Measurements from ENCODE around the gene ATXN3L. TPM values are rescaled to one million over a fixed set of nuclear protein-coding genes. Genes with fewer than 3 reads are reported as not detected.

ATXN3L gene
- total RNA-seq, 1 experiment from 2014 or later, result not detected

DNA sequence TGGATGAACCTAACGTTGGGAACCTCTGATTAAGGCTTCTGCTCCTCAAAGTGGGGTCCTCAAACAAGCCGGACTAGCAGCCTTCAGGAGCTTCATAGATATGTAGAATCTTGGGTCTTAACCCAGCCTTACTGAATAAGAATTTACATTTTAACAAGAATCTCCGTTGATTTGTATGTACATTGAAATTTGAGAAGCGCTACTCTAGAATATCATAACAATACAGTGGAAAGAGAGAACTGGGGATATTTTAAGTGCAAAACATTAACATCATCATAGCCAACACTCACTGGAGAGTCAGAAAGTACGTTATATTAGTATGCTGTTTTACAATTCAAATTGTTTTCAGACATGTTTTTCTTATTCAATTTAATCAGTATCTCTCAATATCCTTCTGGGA lies 31.2 kb downstream of the ATXN3L start:
- Histone ChIP-seq H3F3A (ENCODE audit: low read length, unreplicated experiment) (no peaks in the 10 kb centered on the region), H2AFZ (ENCODE audit: low read length) (no peak overlapping the region), H3K4me3 (ENCODE audit: low read length) (no peak overlapping the region), H3K4me2 (ENCODE audit: low read length) (no peak overlapping the region), H3K9ac (ENCODE audit: low read length) (no peak overlapping the region), H3K9me2 (replicated peaks; ENCODE audit: low read length) (no peaks in the 10 kb centered on the region), H3K36me3 (ENCODE audit: low read depth, low read length) (no peaks in the 10 kb centered on the region), H3K27me3 (ENCODE audit: low read length) (no peaks in the 10 kb centered on the region), H3K9me3 (ENCODE audit: low read length) (no peaks in the 10 kb centered on the region), H3K27ac (ENCODE audit: low read length) (no peak overlapping the region), H3K79me2 (ENCODE audit: low read length) (no peaks in the 10 kb centered on the region), H3K4me1 (ENCODE audit: insufficient read depth, low read length) (peaks cover 8% of the 10 kb centered on the region; the same call in 1 of the 2 replicates), H4K20me1 (ENCODE audit: low read length) (no peaks in the 10 kb centered on the region)
- TF ChIP-seq EZH2 (IDR thresholded peaks at IDR 0.05; ENCODE audit: low read length, unreplicated experiment) (no peak), CTCF (conservative IDR thresholded peaks at IDR 0.05; ENCODE audit: low read depth, low read length) (no peak), EZH2phosphoT487 (IDR thresholded peaks at IDR 0.05; ENCODE audit: borderline replicate concordance, low read length) (no peak)
- intact Hi-C loops (cut with micrococcal nuclease), result no loop called here
- no peak for DNase-seq
- ChIA-PET POLR2A (ENCODE audit: unreplicated experiment) (no interaction called here), CTCF (no interaction called here)
- BruUV-seq (replicated peaks), result no TSS peak
- no peak for ATAC-seq

DNA sequence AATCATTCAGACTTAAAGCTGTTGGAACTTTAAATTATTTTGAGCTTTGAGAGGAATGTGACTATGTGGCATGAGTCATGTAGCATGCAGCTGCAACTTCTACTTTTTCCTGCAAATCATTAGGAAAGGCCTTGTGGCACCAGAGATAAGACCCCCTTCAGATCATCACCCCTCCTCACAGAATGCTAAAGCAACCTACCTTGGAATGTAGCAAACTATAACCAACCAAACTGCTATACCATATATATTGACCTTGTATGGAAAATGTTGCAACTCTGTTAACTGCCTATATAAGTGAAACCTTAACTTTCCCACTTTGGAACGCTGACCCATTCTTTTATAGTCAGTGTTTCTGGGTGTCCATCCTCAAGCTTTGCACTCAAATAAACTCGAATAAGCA lies 32.0 kb downstream of the ATXN3L start:
- H3K36me3 ChIP-seq (ENCODE audit: low read depth, low read length), result no peaks in the 10 kb centered on the region
- H3K27me3 ChIP-seq (ENCODE audit: low read length), result no peaks in the 10 kb centered on the region
- no peak overlapping the region for H2AFZ ChIP-seq (ENCODE audit: low read length)
- no peaks in the 10 kb centered on the region for H4K20me1 ChIP-seq (ENCODE audit: low read length)
- intact Hi-C loops (cut with micrococcal nuclease), result no loop called here
- H3K4me1 ChIP-seq (ENCODE audit: insufficient read depth, low read length), result peaks cover 8% of the 10 kb centered on the region; the same call in 1 of the 2 replicates
- no peak overlapping the region for H3K4me2 ChIP-seq (ENCODE audit: low read length)
- TF ChIP-seq CTCF (conservative IDR thresholded peaks at IDR 0.05; ENCODE audit: low read depth, low read length) (no peak), EZH2phosphoT487 (IDR thresholded peaks at IDR 0.05; ENCODE audit: borderline replicate concordance, low read length) (no peak), EZH2 (IDR thresholded peaks at IDR 0.05; ENCODE audit: low read length, unreplicated experiment) (no peak)
- no TSS peak for BruUV-seq (replicated peaks)
- no peaks in the 10 kb centered on the region for H3K9me2 ChIP-seq (replicated peaks; ENCODE audit: low read length)
- no peaks in the 10 kb centered on the region for H3F3A ChIP-seq (ENCODE audit: low read length, unreplicated experiment)
- no peaks in the 10 kb centered on the region for H3K9me3 ChIP-seq (ENCODE audit: low read length)
- ATAC-seq, result no peak
- peak; percentile 5 for DNase-seq
- H3K79me2 ChIP-seq (ENCODE audit: low read length), result no peaks in the 10 kb centered on the region
- no peak overlapping the region for H3K4me3 ChIP-seq (ENCODE audit: low read length)
- no peak overlapping the region for H3K9ac ChIP-seq (ENCODE audit: low read length)
- CTCF ChIA-PET, result interaction anchor here (0.7 kb wide), 1 partner anchor 508 kb away, joined by 3 read pairs; no protein-coding TSS in a partner anchor
- no peak overlapping the region for H3K27ac ChIP-seq (ENCODE audit: low read length)
- POLR2A ChIA-PET (ENCODE audit: unreplicated experiment), result interaction anchor here (0.6 kb wide), 2 partner anchors 53 to 66 kb away, joined by 3 to 6 read pairs; no protein-coding TSS in a partner anchor

GRCh38 chrX:13285693-13286092 lies 34.2 kb downstream of the ATXN3L start:
- no peak overlapping the region for H3K4me2 ChIP-seq (ENCODE audit: low read length)
- no peak overlapping the region for H3K27ac ChIP-seq (ENCODE audit: low read length)
- no peaks in the 10 kb centered on the region for H3K79me2 ChIP-seq (ENCODE audit: low read length)
- no peak overlapping the region for H3K9ac ChIP-seq (ENCODE audit: low read length)
- H3K27me3 ChIP-seq (ENCODE audit: low read length), result no peaks in the 10 kb centered on the region
- BruUV-seq (replicated peaks), result no TSS peak
- POLR2A ChIA-PET (ENCODE audit: unreplicated experiment), result no interaction called here
- CTCF ChIA-PET, result no interaction called here
- no peak overlapping the region for H2AFZ ChIP-seq (ENCODE audit: low read length)
- no peaks in the 10 kb centered on the region for H3K9me3 ChIP-seq (ENCODE audit: low read length)
- H3K9me2 ChIP-seq (replicated peaks; ENCODE audit: low read length), result no peaks in the 10 kb centered on the region
- ATAC-seq (no peak), DNase-seq (no peak)
- no peaks in the 10 kb centered on the region for H3F3A ChIP-seq (ENCODE audit: low read length, unreplicated experiment)
- H4K20me1 ChIP-seq (ENCODE audit: low read length), result no peaks in the 10 kb centered on the region
- H3K36me3 ChIP-seq (ENCODE audit: low read depth, low read length), result no peaks in the 10 kb centered on the region
- no peak overlapping the region for H3K4me3 ChIP-seq (ENCODE audit: low read length)
- no peak for TF ChIP-seq EZH2phosphoT487 (IDR thresholded peaks at IDR 0.05; ENCODE audit: borderline replicate concordance, low read length)
- TF ChIP-seq EZH2 (IDR thresholded peaks at IDR 0.05; ENCODE audit: low read length, unreplicated experiment), result no peak
- no peak for TF ChIP-seq CTCF (conservative IDR thresholded peaks at IDR 0.05; ENCODE audit: low read depth, low read length)
- H3K4me1 ChIP-seq (ENCODE audit: insufficient read depth, low read length), result peaks cover 8% of the 10 kb centered on the region; the same call in 1 of the 2 replicates
- intact Hi-C loops (cut with micrococcal nuclease), result no loop called here

Data from PC-3 (cell line).